ENCODE measurements around the gene CD151. TPM values are rescaled to one million over a fixed set of nuclear protein-coding genes. Genes with fewer than 3 reads are reported as not detected.

CD151 gene
- total RNA-seq, 2 experiments from 2014 or later: 20.2 to 20.8 TPM

- no peaks in the 10 kb centered on the region for H3K9me3 Mint-ChIP-seq
- CTCF ChIA-PET: no interaction called here
- no peak for DNase-seq
- POLR2A ChIA-PET: no interaction called here
- intact Hi-C loops (cut with DNase I, micrococcal nuclease): no loop called here
- no peak for ATAC-seq (ENCODE audit: poor library complexity)
- no peak overlapping the region for H3K4me3 ChIP-seq (ENCODE audit: low read length)
- H3K27ac ChIP-seq (ENCODE audit: low read depth in 1 of 2, low read length in 2 of 2): no peak overlapping the region
- H3K27me3 ChIP-seq (ENCODE audit: control insufficient read depth in 1 of 2, insufficient read depth in 2 of 2, low read length in 2 of 2): no peaks in the 10 kb centered on the region
- H3K27ac Mint-ChIP-seq: no peak overlapping the region
- TF ChIP-seq CTCF (IDR thresholded peaks at IDR 0.05): no peak
- no peak overlapping the region for H3K4me3 Mint-ChIP-seq
- H3K4me1 Mint-ChIP-seq (ENCODE audit: low read depth): no peaks in the 10 kb centered on the region
- peaks cover 0 to 10% of the 10 kb centered on the region in 2 experiments for H3K9me3 ChIP-seq (ENCODE audit: control insufficient read depth in 1 of 2, insufficient read depth in 1 of 2, low read length in 2 of 2)
- H3K4me1 ChIP-seq (ENCODE audit: insufficient read depth, low read length): no peaks in the 10 kb centered on the region
- H3K36me3 Mint-ChIP-seq (ENCODE audit: low read depth): no peaks in the 10 kb centered on the region
- H3K36me3 ChIP-seq (ENCODE audit: insufficient read depth, low read length): no peaks in the 10 kb centered on the region
- no peaks in the 10 kb centered on the region for H3K27me3 Mint-ChIP-seq
These were observed 23.0 kb downstream of the CD151 start for GRCh38 chr11:855796-856195.

- Histone ChIP-seq H3K4me1 (ENCODE audit: insufficient read depth, low read length) (no peaks in the 10 kb centered on the region), H3K27ac (ENCODE audit: low read depth in 1 of 2, low read length in 2 of 2) (no peak overlapping the region), H3K27me3 (ENCODE audit: control insufficient read depth in 1 of 2, insufficient read depth in 2 of 2, low read length in 2 of 2) (no peaks in the 10 kb centered on the region), H3K4me3 (ENCODE audit: low read length) (no peak overlapping the region), H3K9me3 (ENCODE audit: control insufficient read depth in 1 of 2, insufficient read depth in 1 of 2, low read length in 2 of 2) (peaks cover 0 to 10% of the 10 kb centered on the region in 2 experiments), H3K36me3 (ENCODE audit: insufficient read depth, low read length) (no peaks in the 10 kb centered on the region)
- intact Hi-C loops (cut with DNase I, micrococcal nuclease): no loop called here
- no peaks in the 10 kb centered on the region for H3K9me3 Mint-ChIP-seq
- no peak for TF ChIP-seq CTCF (IDR thresholded peaks at IDR 0.05)
- ChIA-PET POLR2A (no interaction called here), CTCF (no interaction called here)
- H3K27ac Mint-ChIP-seq: no peak overlapping the region
- H3K27me3 Mint-ChIP-seq: no peaks in the 10 kb centered on the region
- ATAC-seq (ENCODE audit: poor library complexity): no peak
- H3K4me1 Mint-ChIP-seq (ENCODE audit: low read depth): no peaks in the 10 kb centered on the region
- no peak for DNase-seq
- H3K4me3 Mint-ChIP-seq: no peak overlapping the region
- no peaks in the 10 kb centered on the region for H3K36me3 Mint-ChIP-seq (ENCODE audit: low read depth)
These were observed 23.6 kb downstream of the CD151 start for GRCh38 chr11:856397-856796.

- no peak overlapping the region for H3K4me3 ChIP-seq (ENCODE audit: low read length)
- H3K4me1 ChIP-seq (ENCODE audit: insufficient read depth, low read length): no peaks in the 10 kb centered on the region
- H3K36me3 ChIP-seq (ENCODE audit: insufficient read depth, low read length): no peaks in the 10 kb centered on the region
- ChIA-PET CTCF (no interaction called here), POLR2A (no interaction called here)
- no peak for TF ChIP-seq CTCF (IDR thresholded peaks at IDR 0.05)
- DNase-seq (no peak), ATAC-seq (ENCODE audit: poor library complexity) (no peak)
- H3K27me3 Mint-ChIP-seq: no peaks in the 10 kb centered on the region
- H3K36me3 Mint-ChIP-seq (ENCODE audit: low read depth): no peaks in the 10 kb centered on the region
- peaks cover 0 to 10% of the 10 kb centered on the region in 2 experiments for H3K9me3 ChIP-seq (ENCODE audit: control insufficient read depth in 1 of 2, insufficient read depth in 1 of 2, low read length in 2 of 2)
- H3K4me1 Mint-ChIP-seq (ENCODE audit: low read depth): no peaks in the 10 kb centered on the region
- no peak overlapping the region for H3K4me3 Mint-ChIP-seq
- H3K9me3 Mint-ChIP-seq: no peaks in the 10 kb centered on the region
- H3K27ac Mint-ChIP-seq: no peak overlapping the region
- intact Hi-C loops (cut with DNase I, micrococcal nuclease): no loop called here
- H3K27ac ChIP-seq (ENCODE audit: low read depth in 1 of 2, low read length in 2 of 2): no peak overlapping the region
- H3K27me3 ChIP-seq (ENCODE audit: control insufficient read depth in 1 of 2, insufficient read depth in 2 of 2, low read length in 2 of 2): no peaks in the 10 kb centered on the region
These were observed 25.5 kb downstream of the CD151 start for GRCh38 chr11:858053-858761.

Measured in CD4-positive, alpha-beta T cell (primary cell).